ENCODE measurements around the gene ZNF366.

Gene ZNF366

GRCh38 chr5:72465601-72466563, 41.3 kb downstream of the ZNF366 start:
- no peak for DNase-seq (ENCODE audit: low read depth, low spot score)

DNA sequence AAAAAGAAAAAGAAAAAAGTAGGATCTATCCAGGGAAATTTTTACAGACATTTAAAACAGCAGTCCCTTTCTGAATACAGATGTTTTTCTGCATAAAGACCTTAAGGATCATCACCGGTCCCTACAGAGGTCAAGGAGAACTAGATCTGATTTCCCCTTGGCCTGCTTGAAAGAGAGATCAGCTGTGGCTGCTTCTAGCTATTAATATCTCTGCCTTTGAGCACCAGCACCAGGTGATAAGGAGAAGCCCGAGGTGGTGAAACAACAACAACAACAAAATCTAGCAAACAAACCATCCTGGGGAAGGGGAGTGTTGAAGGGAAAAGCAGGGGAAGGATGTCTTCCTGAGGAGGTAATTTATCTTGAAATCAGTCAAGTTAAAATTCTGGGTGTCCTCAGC, 42.1 kb downstream of the ZNF366 start:
- DNase-seq (ENCODE audit: low read depth, low spot score): no peak

GRCh38 chr5:72464071-72464470, 43.1 kb downstream of the ZNF366 start:
- no peak for DNase-seq (ENCODE audit: low read depth, low spot score)

- DNase-seq (ENCODE audit: low read depth, low spot score): no peak
These were observed 43.7 kb downstream of the ZNF366 start for GRCh38 chr5:72463449-72464052.

DNA sequence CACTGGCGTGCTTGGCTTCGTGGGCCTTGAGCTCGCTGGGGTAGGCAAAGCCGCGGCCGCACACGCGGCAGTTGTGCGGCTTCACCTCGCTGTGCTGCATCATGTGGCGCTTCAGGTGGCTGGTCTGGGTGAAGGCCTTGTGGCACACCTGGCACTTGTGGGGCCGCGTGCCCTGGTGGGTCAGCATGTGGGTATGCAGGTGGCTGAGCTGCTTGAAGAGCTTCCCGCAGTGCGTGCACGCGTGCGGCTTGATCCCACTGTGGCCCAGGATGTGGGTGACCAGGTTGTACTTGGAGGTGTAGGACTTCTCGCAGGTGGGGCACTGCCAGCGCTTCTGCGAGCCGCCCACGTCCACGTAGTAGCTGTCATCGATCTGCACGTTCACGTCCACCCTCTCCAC, 46.8 kb downstream of the ZNF366 start:
- no peak for DNase-seq (ENCODE audit: low read depth, low spot score)

GRCh38 chr5:72459913-72460312, 47.3 kb downstream of the ZNF366 start:
- no peak for DNase-seq (ENCODE audit: low read depth, low spot score)

- no peak for DNase-seq (ENCODE audit: low read depth, low spot score)
These were observed 48.0 kb downstream of the ZNF366 start for GRCh38 chr5:72459089-72459661.

DNA sequence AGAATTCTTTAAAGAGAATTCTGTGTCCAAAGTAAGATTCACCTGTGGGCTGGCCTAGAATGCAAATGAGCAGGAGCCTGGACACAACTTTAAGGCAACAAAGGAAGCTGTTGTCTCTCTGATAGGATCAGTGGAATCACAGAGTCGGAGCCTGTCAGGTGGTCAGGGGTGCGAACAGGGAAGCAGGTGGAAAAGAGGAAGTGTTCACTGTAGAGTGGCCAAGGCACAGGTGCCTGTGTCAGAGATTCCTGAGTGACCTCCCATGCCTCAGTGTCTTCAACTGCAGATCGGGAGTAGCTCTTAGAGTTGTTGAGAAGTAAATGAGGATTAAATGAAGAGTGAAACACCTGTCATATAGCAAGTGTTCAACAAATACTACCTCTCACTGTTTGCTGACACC, 48.8 kb downstream of the ZNF366 start:
- no peak for DNase-seq (ENCODE audit: low read depth, low spot score)

- DNase-seq (ENCODE audit: low read depth, low spot score): no peak
These were observed 49.7 kb downstream of the ZNF366 start for GRCh38 chr5:72457491-72457890.

- no peak for DNase-seq (ENCODE audit: low read depth, low spot score)
These were observed 50.7 kb downstream of the ZNF366 start for GRCh38 chr5:72456391-72457074.

- DNase-seq (ENCODE audit: low read depth, low spot score): no peak
These were observed 51.7 kb downstream of the ZNF366 start for GRCh38 chr5:72455476-72455875.

GRCh38 chr5:72454996-72455395, 52.2 kb downstream of the ZNF366 start:
- DNase-seq (ENCODE audit: low read depth, low spot score): no peak

- DNase-seq (ENCODE audit: low read depth, low spot score): peak; percentile 10
These were observed 53.9 kb downstream of the ZNF366 start for GRCh38 chr5:72453246-72453775.

DNA sequence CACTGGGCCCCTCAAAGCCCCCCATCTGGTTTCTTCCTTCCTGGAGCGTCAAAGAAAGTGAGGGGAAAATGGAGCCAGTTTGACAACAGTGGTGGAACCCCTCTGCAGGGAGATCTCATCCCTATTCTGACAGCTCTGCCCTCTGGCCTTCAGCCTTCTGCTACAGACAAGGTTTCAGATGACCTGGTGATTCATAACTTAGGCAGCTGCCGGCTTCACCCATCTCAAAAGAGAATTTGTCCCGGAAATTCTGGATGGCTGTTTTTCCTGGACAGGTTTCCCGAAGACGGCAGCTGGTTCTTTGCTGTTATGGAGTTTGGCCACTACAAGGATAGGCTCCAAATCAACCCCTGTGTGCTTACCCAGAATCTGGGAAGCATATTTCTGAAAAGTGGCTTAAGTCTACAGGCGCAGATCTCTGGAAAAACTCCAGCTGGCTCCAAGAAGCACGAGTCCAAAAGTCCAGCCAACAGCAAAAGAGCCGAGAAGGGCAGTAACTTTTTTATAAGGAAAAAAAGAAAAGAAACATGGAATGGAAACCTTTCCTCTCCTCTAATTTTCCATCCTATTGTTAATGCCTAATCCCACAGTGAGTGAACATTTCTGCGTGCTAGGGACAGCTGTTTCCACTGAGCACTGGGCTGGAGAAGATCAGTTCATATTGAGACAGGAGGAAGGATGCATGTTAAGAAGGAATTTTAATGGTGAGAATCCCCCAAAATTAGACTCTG, 54.5 kb downstream of the ZNF366 start:
- peak; percentile 81 for DNase-seq (ENCODE audit: low read depth, low spot score)

DNA sequence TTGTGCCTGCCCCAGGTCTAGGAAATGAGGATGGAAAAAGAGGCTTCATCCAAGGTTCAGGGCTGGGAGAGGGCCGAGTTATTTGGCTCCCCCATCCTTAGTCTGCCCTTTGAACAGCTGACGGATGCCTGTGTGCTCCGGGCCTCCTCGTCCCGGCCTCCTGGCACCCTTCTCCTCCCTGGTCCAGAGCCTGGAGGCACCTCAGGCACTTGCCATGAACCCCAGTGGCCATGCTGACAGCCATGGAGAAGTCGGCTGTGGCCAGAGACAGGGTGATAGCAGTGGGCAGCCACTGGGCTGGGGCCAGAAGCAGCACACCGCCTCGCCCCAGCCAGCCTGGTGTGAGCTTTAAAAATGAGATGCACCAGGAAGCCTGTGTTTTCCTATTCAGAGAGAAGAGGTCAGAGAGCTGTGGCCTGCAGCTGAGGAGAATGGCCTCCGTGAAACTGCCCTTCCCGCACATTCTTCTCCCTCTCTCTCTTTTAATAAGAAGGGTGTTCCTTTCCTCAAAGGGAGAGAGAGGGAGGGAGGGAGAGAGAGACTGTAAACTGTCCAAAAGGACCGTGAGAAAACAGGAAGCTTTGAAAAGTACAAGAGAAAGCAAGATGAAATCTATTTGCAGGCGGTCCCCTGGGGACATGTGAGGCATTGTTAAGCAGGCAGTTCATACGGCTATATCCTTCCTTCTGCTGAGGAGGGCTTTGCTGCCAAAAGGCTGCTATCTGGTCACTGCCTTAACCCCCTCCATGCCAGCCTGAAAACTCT, 55.3 kb downstream of the ZNF366 start:
- DNase-seq (ENCODE audit: low read depth, low spot score): peak; percentile 72

DNA sequence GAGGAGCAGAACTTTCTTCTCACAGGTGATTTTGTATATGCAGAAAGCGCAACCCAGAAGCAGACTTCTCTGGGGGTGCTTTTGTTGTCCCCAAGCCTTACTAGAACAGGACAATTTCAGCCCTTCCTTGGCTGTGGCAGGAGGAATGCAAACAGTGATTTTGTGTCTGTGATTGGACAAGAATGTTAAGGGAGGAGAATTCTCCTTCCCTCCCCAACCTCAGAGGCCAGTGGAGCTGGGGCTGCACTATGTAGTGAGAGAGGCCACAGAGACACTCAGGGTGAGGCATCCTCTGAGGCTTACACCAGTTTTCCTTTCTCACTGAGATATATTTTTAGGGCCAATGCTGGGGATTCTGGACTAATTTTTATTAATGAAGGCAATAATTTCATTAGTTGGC, 58.8 kb downstream of the ZNF366 start:
- no peak for DNase-seq (ENCODE audit: low read depth, low spot score)

DNA sequence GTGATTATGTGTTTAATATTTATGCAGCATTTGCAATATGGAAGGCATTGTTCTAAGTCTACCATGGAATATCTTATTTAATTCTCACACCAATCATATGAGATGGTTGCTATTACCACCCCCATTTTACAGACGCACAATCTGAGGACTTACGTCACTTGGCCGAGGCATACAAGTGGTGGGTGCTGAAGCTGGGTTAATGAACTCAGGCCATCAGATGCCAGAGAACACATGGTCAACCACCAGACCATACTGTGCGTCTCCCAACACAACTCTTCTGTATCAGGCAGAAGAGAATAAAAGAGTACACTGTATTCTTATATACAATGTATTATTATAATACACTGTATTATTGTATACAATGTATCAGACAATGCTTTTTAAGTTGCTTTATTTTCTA, 59.5 kb downstream of the ZNF366 start:
- DNase-seq (ENCODE audit: low read depth, low spot score): no peak

DNA sequence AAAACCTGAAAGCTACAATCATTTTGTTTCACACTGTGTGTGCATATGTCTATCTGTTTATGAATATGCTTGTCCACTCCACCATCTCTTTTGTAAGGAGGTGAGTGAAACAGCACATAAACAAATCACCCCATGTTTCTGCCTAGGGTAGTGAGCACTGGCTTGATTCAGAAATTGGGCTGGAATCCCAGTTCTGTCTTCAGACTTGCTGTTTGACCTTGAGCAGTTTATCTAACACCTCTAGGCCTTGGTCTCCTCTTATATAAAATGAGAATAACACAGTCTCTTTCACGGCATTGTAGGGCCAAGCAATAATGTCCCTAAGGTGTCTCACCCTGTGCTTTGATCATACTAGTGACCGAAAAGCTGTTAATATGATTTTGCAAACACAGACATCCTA, 61.2 kb downstream of the ZNF366 start:
- no peak for DNase-seq (ENCODE audit: low read depth, low spot score)

DNA sequence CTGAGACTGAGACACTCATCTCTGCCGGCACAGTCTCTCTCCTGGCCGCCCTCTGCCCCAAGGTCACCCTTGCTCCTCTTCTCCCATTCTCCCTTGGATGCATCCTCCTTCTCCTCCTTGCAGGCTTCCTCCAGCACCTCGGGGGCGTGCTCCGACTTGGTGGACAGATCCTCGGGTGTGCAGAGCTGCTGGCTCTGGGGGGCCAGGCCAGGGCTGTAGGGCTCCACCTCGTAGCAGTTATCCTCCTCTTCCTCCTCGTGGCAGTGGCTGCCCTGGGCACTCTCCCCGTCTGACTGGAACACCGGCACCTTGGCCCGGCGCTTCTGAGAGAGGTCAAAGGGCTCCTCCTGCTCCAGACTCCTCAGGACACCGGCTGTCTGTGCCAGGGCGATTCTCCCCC, 63.3 kb downstream of the ZNF366 start:
- no peak for DNase-seq (ENCODE audit: low read depth, low spot score)

- DNase-seq (ENCODE audit: low read depth, low spot score): no peak
These were observed 65.2 kb downstream of the ZNF366 start for GRCh38 chr5:72441862-72442540.
